Parathyroid adenoma (tissue), 2 donors: Measurements from ENCODE around the gene MVP.

Experiments
- H2AFZ ChIP-seq: fragments of 300-600 bp; sonication (generic); one replicate; pipeline ENCODE4 v1.7.0; 2017; ENCODE audit warnings: antibody characterized with exemption, mild to moderate bottlenecking
- H3K27ac ChIP-seq: fragments of 300-600 bp; sonication (generic); one replicate; pipeline ENCODE4 v1.7.0; 2017
- H3K27me3 ChIP-seq: fragments of 300-600 bp; sonication (generic); one replicate; pipeline ENCODE4 v1.7.0; 2017; ENCODE audit warnings: low read length; ENCODE audit not compliant: control insufficient read depth, insufficient read depth
- H3K36me3 ChIP-seq: fragments of 300-600 bp; sonication (generic); one replicate; pipeline ENCODE4 v1.7.0; 2017; ENCODE audit warnings: low read length; ENCODE audit not compliant: control insufficient read depth, insufficient read depth
- H3K4me1 ChIP-seq: fragments of 300-600 bp; sonication (generic); one replicate; pipeline ENCODE4 v1.7.0; 2017; ENCODE audit warnings: control low read depth
- H3K4me2 ChIP-seq: fragments of 300-600 bp; sonication (generic); one replicate; pipeline ENCODE4 v1.7.0; 2017; ENCODE audit warnings: low read length
- H3K4me3 ChIP-seq: fragments of 300-600 bp; sonication (generic); one replicate; pipeline ENCODE4 v1.7.0; 2017; ENCODE audit warnings: low read depth, low read length
- H3K79me2 ChIP-seq: fragments of 300-600 bp; sonication (generic); one replicate; pipeline ENCODE4 v1.7.0; 2017; ENCODE audit warnings: control low read depth
- H3K9ac ChIP-seq: fragments of 300-600 bp; sonication (generic); one replicate; pipeline ENCODE4 v1.7.0; 2017; ENCODE audit warnings: mild to moderate bottlenecking
- H3K9me3 ChIP-seq: fragments of 300-600 bp; sonication (generic); one replicate; pipeline ENCODE4 v1.7.0; 2017; ENCODE audit warnings: low read length; ENCODE audit not compliant: control insufficient read depth
- CTCF ChIP-seq: fragments of 300-600 bp; sonication (generic); IDR thresholded peaks from one replicate; pipeline ENCODE4 v1.7.0; 2017; ENCODE audit warnings: antibody characterized with exemption, mild to moderate bottlenecking
- donor health status: primary hyperparathyroidism.

MVP gene

DNA sequence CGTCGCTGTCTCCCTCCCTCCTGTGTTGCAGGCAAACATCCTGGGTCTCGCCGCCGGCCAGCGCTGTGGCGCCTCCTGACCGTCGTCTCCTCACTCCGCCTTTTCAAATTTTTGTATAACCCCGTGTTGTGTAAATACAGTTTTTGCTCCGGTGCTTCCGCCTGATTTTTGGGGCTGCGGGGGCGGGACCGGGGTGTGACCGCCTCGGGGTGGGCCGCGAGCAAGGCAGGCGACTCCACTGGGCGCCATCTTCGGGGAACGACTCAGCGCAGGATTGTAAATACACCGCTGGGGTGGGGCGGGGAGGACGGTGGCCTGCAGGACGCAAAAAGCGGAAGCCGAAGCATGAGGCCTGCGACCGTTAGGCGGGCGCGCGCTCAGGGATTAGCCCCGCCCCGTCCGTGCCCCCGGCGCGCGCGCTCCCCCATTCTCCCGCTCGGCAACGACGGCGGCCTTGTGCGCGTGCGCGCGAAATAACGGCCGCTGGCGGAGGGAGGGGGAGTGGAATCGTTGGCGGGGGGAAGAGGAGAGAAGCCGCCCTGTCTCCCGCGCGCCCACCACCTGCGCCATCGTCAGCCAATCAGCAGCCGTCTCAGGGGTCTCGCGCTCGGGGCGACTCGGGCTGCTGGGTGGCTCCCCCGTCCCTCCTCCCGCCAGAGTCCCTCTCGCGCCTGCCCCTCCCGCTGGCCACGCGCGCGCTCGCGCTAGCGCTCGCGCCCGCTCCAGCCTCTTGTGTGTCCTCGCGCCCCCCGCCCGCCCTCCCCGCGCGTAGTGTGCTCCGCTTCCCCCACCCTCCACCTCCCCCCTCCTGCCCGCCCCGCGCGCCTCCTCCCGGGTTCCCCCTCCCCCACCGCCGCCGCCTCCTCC, 14.8 kb upstream of the MVP start:
- peak overlapping the region; percentile 96 for H3K4me2 ChIP-seq
- H3K4me1 ChIP-seq, result peaks cover 18% of the 10 kb centered on the region
- TF ChIP-seq CTCF, result peak; percentile 14
- H3K79me2 ChIP-seq, result no peaks in the 10 kb centered on the region
- peak overlapping the region; percentile 10 for H3K9ac ChIP-seq
- no peaks in the 10 kb centered on the region for H3K36me3 ChIP-seq
- no peaks in the 10 kb centered on the region for H3K9me3 ChIP-seq
- peak overlapping the region; percentile 97 for H3K4me3 ChIP-seq
- H3K27me3 ChIP-seq, result no peaks in the 10 kb centered on the region
- peak overlapping the region; percentile 78 for H2AFZ ChIP-seq
- H3K27ac ChIP-seq, result peak overlapping the region; percentile 84

DNA sequence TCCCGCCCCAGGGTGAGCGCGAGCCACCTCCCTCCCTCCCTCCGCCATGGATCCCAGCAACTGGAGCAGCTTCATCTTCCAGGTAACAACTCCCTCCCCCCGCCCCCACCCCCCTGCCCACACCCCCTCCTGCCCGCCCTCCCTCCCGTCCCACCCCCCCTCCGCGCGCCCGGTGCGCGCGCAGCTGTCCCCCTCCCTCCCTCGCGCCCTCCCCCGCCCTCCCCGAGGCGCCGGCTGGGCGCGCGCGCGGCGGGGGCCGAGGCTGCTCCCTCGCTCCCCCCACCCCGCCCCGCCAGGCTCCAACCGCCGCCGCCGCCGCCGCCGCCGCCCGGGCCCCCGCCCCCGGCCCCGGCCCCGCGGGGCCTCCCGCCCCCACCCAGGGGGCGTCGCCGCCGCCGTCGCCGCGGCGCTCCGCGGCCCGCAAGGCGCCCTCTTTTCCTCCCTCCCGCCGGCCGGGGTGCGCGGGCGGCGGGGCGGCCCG, 14.1 kb upstream of the MVP start, which contains the start of gene MAZ:
MAZ (plus strand) TSS at position 431 of the 481 bp plus-strand sequence. CDS start 173 bp downstream, outside the sequence.
- Histone ChIP-seq H3K4me3 (peak within 1 kb of the TSS; percentile 97), H3K79me2 (no peaks in the 10 kb centered on the region), H3K36me3 (no peaks in the 10 kb centered on the region), H3K9ac (no peak within 1 kb of the TSS), H3K27ac (peak within 1 kb of the TSS; percentile 84), H2AFZ (peak within 1 kb of the TSS; percentile 78), H3K4me2 (peak within 1 kb of the TSS; percentile 83), H3K4me1 (peaks cover 25% of the 10 kb centered on the region), H3K27me3 (no peaks in the 10 kb centered on the region), H3K9me3 (no peaks in the 10 kb centered on the region)
- no peak for TF ChIP-seq CTCF

DNA sequence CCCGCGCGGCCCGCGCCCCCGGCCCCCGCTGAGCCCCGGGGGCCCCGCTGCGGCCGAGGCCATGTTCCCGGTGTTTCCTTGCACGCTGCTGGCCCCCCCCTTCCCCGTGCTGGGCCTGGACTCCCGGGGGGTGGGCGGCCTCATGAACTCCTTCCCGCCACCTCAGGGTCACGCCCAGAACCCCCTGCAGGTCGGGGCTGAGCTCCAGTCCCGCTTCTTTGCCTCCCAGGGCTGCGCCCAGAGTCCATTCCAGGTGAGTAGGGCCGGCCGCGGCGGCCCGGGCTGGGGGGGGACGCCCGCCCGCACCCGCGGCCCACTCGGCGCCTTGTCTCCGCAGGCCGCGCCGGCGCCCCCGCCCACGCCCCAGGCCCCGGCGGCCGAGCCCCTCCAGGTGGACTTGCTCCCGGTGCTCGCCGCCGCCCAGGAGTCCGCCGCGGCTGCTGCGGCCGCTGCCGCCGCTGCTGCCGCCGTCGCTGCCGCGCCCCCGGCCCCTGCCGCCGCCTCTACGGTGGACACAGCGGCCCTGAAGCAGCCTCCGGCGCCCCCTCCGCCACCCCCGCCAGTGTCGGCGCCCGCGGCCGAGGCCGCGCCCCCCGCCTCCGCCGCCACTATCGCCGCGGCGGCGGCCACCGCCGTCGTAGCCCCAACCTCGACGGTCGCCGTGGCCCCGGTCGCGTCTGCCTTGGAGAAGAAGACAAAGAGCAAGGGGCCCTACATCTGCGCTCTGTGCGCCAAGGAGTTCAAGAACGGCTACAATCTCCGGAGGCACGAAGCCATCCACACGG, 13.4 kb upstream of the MVP start:
- Histone ChIP-seq H3K27me3 (no peaks in the 10 kb centered on the region), H3K9me3 (no peaks in the 10 kb centered on the region), H3K4me1 (peaks cover 26% of the 10 kb centered on the region), H3K27ac (peak overlapping the region; percentile 82), H2AFZ (peak overlapping the region; percentile 65), H3K36me3 (no peaks in the 10 kb centered on the region), H3K4me3 (peak overlapping the region; percentile 61), H3K79me2 (no peaks in the 10 kb centered on the region), H3K4me2 (peak overlapping the region; percentile 83), H3K9ac (no peak overlapping the region)
- TF ChIP-seq CTCF, result no peak

GRCh38 chr16:29807426-29808218, 12.6 kb upstream of the MVP start:
- Histone ChIP-seq H3K9me3 (no peaks in the 10 kb centered on the region), H3K79me2 (no peaks in the 10 kb centered on the region), H3K9ac (no peak overlapping the region), H2AFZ (peak overlapping the region; percentile 65), H3K27me3 (no peaks in the 10 kb centered on the region), H3K27ac (peak overlapping the region; percentile 82), H3K4me3 (peak overlapping the region; percentile 61), H3K4me1 (peaks cover 26% of the 10 kb centered on the region), H3K36me3 (no peaks in the 10 kb centered on the region), H3K4me2 (peak overlapping the region; percentile 83)
- peak; percentile 49 for TF ChIP-seq CTCF
